Measurements from ENCODE around the gene RNF20.

RNF20 gene

GRCh38 chr9:101510459-101510858 is 23.2 kb upstream of the RNF20 start:
- no peak for ATAC-seq (ENCODE audit: insufficient read depth, low read depth)
- H3K4me2 ChIP-seq (ENCODE audit: insufficient read depth, low read length) = no peak overlapping the region

GRCh38 chr9:101511009-101511408 is 22.6 kb upstream of the RNF20 start:
- no peak overlapping the region for H2AFZ ChIP-seq (ENCODE audit: low read depth, low read length)
- DNase-seq = no peak
- TF ChIP-seq EZH2 (IDR thresholded peaks at IDR 0.05; ENCODE audit: borderline replicate concordance, low read depth, low read length, severe bottlenecking) = no peak
- no peak for TF ChIP-seq CTCF (IDR thresholded peaks at IDR 0.05; ENCODE audit: borderline replicate concordance, extremely low read depth, low read length, poor library complexity, severe bottlenecking)
- no peaks in the 10 kb centered on the region for H3K4me1 ChIP-seq (ENCODE audit: insufficient read depth, low read length)
- H3K9me3 ChIP-seq (ENCODE audit: insufficient read depth, low read length, severe bottlenecking) = no peaks in the 10 kb centered on the region
- no peaks in the 10 kb centered on the region for H4K20me1 ChIP-seq (ENCODE audit: insufficient read depth, low read length)
- H3K27ac ChIP-seq (ENCODE audit: low read length) = no peak overlapping the region
- H3K27me3 ChIP-seq (ENCODE audit: insufficient read depth, low read length, poor library complexity) = no peaks in the 10 kb centered on the region
- H3K36me3 ChIP-seq (ENCODE audit: insufficient read depth, low read length) = no peaks in the 10 kb centered on the region
- H3K4me2 ChIP-seq (ENCODE audit: insufficient read depth, low read length) = no peak overlapping the region
- no peak overlapping the region for H3K9ac ChIP-seq (ENCODE audit: low read depth, low read length)
- H3K4me3 ChIP-seq (ENCODE audit: low read depth in 1 of 2, low read length in 2 of 2) = no peak overlapping the region
- no peak for ATAC-seq (ENCODE audit: insufficient read depth, low read depth)
- no peaks in the 10 kb centered on the region for H3K79me2 ChIP-seq (ENCODE audit: insufficient read depth, low read length)

More at GRCh38 chr9:101510459-101510858, 23.2 kb upstream of the RNF20 start:
- Histone ChIP-seq H3K9ac (ENCODE audit: low read depth, low read length) (no peak overlapping the region), H3K4me1 (ENCODE audit: insufficient read depth, low read length) (no peaks in the 10 kb centered on the region), H3K4me3 (ENCODE audit: low read depth in 1 of 2, low read length in 2 of 2) (no peak overlapping the region), H3K27ac (ENCODE audit: low read length) (no peak overlapping the region), H4K20me1 (ENCODE audit: insufficient read depth, low read length) (no peaks in the 10 kb centered on the region), H3K36me3 (ENCODE audit: insufficient read depth, low read length) (no peaks in the 10 kb centered on the region), H3K79me2 (ENCODE audit: insufficient read depth, low read length) (no peaks in the 10 kb centered on the region), H3K27me3 (ENCODE audit: insufficient read depth, low read length, poor library complexity) (no peaks in the 10 kb centered on the region), H2AFZ (ENCODE audit: low read depth, low read length) (no peak overlapping the region), H3K9me3 (ENCODE audit: insufficient read depth, low read length, severe bottlenecking) (no peaks in the 10 kb centered on the region)
- TF ChIP-seq CTCF (IDR thresholded peaks at IDR 0.05; ENCODE audit: borderline replicate concordance, extremely low read depth, low read length, poor library complexity, severe bottlenecking) = no peak
- TF ChIP-seq EZH2 (IDR thresholded peaks at IDR 0.05; ENCODE audit: borderline replicate concordance, low read depth, low read length, severe bottlenecking) = no peak
- no peak for DNase-seq

GRCh38 chr9:101512116-101512515 is 21.5 kb upstream of the RNF20 start:
- H2AFZ ChIP-seq (ENCODE audit: low read depth, low read length) = no peak overlapping the region
- TF ChIP-seq EZH2 (IDR thresholded peaks at IDR 0.05; ENCODE audit: borderline replicate concordance, low read depth, low read length, severe bottlenecking) = no peak
- TF ChIP-seq CTCF (IDR thresholded peaks at IDR 0.05; ENCODE audit: borderline replicate concordance, extremely low read depth, low read length, poor library complexity, severe bottlenecking) = no peak
- H3K9me3 ChIP-seq (ENCODE audit: insufficient read depth, low read length, severe bottlenecking) = no peaks in the 10 kb centered on the region

DNA sequence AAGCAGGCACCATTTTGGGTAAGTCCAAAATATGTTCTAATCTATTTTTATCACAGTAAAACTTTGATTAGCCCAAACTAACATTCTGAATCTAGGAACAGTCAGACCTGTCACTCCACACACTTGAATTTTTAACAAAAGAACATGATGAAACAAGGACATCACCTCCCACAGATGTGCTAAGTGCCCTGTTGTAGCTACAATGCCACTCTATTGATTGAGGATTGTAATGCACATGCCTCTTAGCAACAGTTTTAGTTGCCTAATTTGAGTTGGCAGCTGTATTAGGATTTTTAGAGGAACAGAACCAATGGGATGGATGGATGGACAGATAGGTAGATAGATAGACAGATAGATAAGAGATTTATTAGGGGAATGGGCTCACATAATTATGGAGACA is 20.3 kb upstream of the RNF20 start:
- no peak for DNase-seq
- ATAC-seq (ENCODE audit: insufficient read depth, low read depth) = no peak
- no peak overlapping the region for H3K27ac ChIP-seq (ENCODE audit: low read length)

More at GRCh38 chr9:101512116-101512515, 21.5 kb upstream of the RNF20 start:
- no peaks in the 10 kb centered on the region for H3K79me2 ChIP-seq (ENCODE audit: insufficient read depth, low read length)
- DNase-seq (no peak), ATAC-seq (ENCODE audit: insufficient read depth, low read depth) (no peak)
- H4K20me1 ChIP-seq (ENCODE audit: insufficient read depth, low read length) = no peaks in the 10 kb centered on the region
- H3K4me3 ChIP-seq (ENCODE audit: low read depth in 1 of 2, low read length in 2 of 2) = no peak overlapping the region
- no peak overlapping the region for H3K27ac ChIP-seq (ENCODE audit: low read length)
- no peaks in the 10 kb centered on the region for H3K4me1 ChIP-seq (ENCODE audit: insufficient read depth, low read length)
- no peaks in the 10 kb centered on the region for H3K27me3 ChIP-seq (ENCODE audit: insufficient read depth, low read length, poor library complexity)
- no peak overlapping the region for H3K9ac ChIP-seq (ENCODE audit: low read depth, low read length)
- H3K36me3 ChIP-seq (ENCODE audit: insufficient read depth, low read length) = no peaks in the 10 kb centered on the region
- no peak overlapping the region for H3K4me2 ChIP-seq (ENCODE audit: insufficient read depth, low read length)

More for the DNA sequence above, 20.3 kb upstream of the RNF20 start:
- no peaks in the 10 kb centered on the region for H3K9me3 ChIP-seq (ENCODE audit: insufficient read depth, low read length, severe bottlenecking)
- no peaks in the 10 kb centered on the region for H3K4me1 ChIP-seq (ENCODE audit: insufficient read depth, low read length)
- no peaks in the 10 kb centered on the region for H3K36me3 ChIP-seq (ENCODE audit: insufficient read depth, low read length)
- no peak overlapping the region for H3K4me2 ChIP-seq (ENCODE audit: insufficient read depth, low read length)
- no peaks in the 10 kb centered on the region for H4K20me1 ChIP-seq (ENCODE audit: insufficient read depth, low read length)
- no peak overlapping the region for H2AFZ ChIP-seq (ENCODE audit: low read depth, low read length)
- no peak for TF ChIP-seq CTCF (IDR thresholded peaks at IDR 0.05; ENCODE audit: borderline replicate concordance, extremely low read depth, low read length, poor library complexity, severe bottlenecking)
- no peak for TF ChIP-seq EZH2 (IDR thresholded peaks at IDR 0.05; ENCODE audit: borderline replicate concordance, low read depth, low read length, severe bottlenecking)
- H3K4me3 ChIP-seq (ENCODE audit: low read depth in 1 of 2, low read length in 2 of 2) = no peak overlapping the region
- H3K9ac ChIP-seq (ENCODE audit: low read depth, low read length) = no peak overlapping the region
- no peaks in the 10 kb centered on the region for H3K27me3 ChIP-seq (ENCODE audit: insufficient read depth, low read length, poor library complexity)
- H3K79me2 ChIP-seq (ENCODE audit: insufficient read depth, low read length) = no peaks in the 10 kb centered on the region

Data from DND-41 (cell line).